ENCODE results near the gene WDFY2. TPM values are rescaled to one million over a fixed set of nuclear protein-coding genes. Genes with fewer than 3 reads are reported as not detected.

WDFY2 gene
- total RNA-seq, 1 experiment from 2014 or later, result 25.7 TPM

DNA sequence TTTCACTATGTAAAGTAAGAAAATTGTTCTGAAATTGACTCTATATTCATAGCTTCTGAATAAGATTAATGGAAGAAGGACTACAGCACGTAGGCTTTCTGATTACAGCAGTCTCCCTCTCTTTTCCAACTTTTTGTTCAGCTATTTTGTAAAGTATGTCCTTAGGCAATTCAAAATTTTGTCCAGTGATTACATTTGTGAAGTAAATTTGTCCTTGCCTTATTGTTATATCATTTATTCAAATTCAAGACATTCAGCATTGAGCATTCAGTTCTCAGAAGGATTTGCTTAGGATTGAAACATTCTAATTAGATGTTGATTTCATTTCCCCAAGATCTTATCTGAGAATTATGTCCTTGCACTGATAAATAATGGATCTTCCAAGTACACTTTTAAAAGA is 76.6 kb downstream of the WDFY2 start (continued):
- TF ChIP-seq, protein P1, sequence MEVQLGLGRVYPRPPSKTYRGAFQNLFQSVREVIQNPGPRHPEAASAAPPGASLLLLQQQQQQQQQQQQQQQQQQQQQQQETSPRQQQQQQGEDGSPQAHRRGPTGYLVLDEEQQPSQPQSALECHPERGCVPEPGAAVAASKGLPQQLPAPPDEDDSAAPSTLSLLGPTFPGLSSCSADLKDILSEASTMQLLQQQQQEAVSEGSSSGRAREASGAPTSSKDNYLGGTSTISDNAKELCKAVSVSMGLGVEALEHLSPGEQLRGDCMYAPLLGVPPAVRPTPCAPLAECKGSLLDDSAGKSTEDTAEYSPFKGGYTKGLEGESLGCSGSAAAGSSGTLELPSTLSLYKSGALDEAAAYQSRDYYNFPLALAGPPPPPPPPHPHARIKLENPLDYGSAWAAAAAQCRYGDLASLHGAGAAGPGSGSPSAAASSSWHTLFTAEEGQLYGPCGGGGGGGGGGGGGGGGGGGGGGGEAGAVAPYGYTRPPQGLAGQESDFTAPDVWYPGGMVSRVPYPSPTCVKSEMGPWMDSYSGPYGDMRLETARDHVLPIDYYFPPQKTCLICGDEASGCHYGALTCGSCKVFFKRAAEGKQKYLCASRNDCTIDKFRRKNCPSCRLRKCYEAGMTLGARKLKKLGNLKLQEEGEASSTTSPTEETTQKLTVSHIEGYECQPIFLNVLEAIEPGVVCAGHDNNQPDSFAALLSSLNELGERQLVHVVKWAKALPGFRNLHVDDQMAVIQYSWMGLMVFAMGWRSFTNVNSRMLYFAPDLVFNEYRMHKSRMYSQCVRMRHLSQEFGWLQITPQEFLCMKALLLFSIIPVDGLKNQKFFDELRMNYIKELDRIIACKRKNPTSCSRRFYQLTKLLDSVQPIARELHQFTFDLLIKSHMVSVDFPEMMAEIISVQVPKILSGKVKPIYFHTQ (CRISPR knock-in tag; IDR thresholded peaks at IDR 0.05), result no peak
- no peak for TF ChIP-seq ZNF232 (CRISPR knock-in tag; IDR thresholded peaks at IDR 0.05)
- TF ChIP-seq NR3C1 (CRISPR knock-in tag; conservative IDR thresholded peaks at IDR 0.05; ENCODE audit: low read depth), result no peak
- TF ChIP-seq, protein P2, sequence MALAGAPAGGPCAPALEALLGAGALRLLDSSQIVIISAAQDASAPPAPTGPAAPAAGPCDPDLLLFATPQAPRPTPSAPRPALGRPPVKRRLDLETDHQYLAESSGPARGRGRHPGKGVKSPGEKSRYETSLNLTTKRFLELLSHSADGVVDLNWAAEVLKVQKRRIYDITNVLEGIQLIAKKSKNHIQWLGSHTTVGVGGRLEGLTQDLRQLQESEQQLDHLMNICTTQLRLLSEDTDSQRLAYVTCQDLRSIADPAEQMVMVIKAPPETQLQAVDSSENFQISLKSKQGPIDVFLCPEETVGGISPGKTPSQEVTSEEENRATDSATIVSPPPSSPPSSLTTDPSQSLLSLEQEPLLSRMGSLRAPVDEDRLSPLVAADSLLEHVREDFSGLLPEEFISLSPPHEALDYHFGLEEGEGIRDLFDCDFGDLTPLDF (CRISPR knock-in tag; IDR thresholded peaks at IDR 0.05), result no peak
- TF ChIP-seq GRHL2 (CRISPR knock-in tag; IDR thresholded peaks at IDR 0.05; ENCODE audit: insufficient replicate concordance, severe bottlenecking), result no peak
- no peak for TF ChIP-seq SP1 (CRISPR knock-in tag; conservative IDR thresholded peaks at IDR 0.05)
- TF ChIP-seq OVOL2 (CRISPR knock-in tag; IDR thresholded peaks at IDR 0.05; ENCODE audit: borderline replicate concordance), result no peak
- TF ChIP-seq, protein P3, sequence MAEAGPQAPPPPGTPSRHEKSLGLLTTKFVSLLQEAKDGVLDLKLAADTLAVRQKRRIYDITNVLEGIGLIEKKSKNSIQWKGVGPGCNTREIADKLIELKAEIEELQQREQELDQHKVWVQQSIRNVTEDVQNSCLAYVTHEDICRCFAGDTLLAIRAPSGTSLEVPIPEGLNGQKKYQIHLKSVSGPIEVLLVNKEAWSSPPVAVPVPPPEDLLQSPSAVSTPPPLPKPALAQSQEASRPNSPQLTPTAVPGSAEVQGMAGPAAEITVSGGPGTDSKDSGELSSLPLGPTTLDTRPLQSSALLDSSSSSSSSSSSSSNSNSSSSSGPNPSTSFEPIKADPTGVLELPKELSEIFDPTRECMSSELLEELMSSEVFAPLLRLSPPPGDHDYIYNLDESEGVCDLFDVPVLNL (CRISPR knock-in tag; IDR thresholded peaks at IDR 0.05; ENCODE audit: borderline replicate concordance, low read depth), result no peak

DNA sequence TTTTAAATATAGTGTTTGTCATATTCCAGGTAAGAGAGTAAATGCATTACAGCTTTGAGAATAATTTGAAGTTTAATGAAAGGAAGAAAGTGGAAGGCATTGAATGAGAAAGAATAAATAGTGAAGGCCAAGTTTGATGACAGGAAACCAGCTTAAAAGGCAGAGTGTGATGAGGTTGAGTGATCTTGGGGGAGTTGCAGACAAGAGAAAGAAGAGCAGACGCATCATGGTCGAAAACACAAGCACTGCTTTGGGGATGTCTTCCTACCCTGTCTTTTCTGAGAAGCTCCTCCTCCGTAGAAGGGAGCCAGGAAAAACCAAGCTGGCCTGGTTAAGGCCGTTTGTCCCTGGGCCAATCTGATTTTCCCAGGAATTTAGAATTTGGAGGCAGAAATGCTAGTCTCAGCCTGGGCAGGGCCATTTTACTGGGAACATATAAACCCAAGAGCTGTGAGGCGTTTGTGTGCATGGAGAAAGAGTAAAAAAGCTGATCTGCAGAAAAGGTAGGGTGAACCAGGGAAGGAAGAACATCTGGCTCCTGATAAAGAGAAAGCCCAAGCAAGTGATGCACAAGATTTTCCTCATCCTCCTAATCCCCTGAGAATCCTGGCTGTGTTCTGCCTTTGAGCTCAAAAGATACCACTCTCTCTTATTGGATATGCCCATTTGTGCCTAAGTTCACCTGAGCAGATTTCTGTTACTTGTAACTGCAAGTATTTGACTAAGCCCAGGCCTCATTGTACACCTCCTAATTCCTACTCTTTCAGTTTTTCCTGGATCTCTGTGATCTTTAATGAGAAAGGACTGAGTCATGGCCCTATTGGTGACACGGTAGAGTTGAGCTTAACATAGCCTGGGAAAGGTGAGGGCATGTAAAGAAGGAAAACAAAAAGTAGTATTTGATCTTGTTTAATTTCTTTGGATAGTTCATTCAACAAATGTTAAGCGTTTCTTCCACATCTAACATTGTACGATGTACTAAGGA is 80.0 kb downstream of the WDFY2 start:
- POLR2A ChIA-PET, result no interaction called here
- peaks cover 26% of the 10 kb centered on the region for H3K4me1 Mint-ChIP-seq
- CTCF ChIA-PET, result interaction anchor here (1.4 kb wide), 1 partner anchor 133 kb away, joined by 5 read pairs; no protein-coding TSS in a partner anchor
- peak; percentile 32 for ATAC-seq
- no peaks in the 10 kb centered on the region for H3K27me3 Mint-ChIP-seq (ENCODE audit: low read depth)
- TF ChIP-seq NR1H2 (CRISPR knock-in tag; IDR thresholded peaks at IDR 0.05), result no peak
- no peak for TF ChIP-seq ESRRA (CRISPR knock-in tag; IDR thresholded peaks at IDR 0.05; ENCODE audit: borderline replicate concordance)
- TF ChIP-seq, protein P4, sequence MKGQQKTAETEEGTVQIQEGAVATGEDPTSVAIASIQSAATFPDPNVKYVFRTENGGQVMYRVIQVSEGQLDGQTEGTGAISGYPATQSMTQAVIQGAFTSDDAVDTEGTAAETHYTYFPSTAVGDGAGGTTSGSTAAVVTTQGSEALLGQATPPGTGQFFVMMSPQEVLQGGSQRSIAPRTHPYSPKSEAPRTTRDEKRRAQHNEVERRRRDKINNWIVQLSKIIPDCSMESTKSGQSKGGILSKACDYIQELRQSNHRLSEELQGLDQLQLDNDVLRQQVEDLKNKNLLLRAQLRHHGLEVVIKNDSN (CRISPR knock-in tag; IDR thresholded peaks at IDR 0.05), result no peak
- no peak for TF ChIP-seq PRRX2 (CRISPR knock-in tag; IDR thresholded peaks at IDR 0.05)
- TF ChIP-seq ZBTB21 (CRISPR knock-in tag; IDR thresholded peaks at IDR 0.05; ENCODE audit: borderline replicate concordance), result no peak
- TF ChIP-seq, protein P5, sequence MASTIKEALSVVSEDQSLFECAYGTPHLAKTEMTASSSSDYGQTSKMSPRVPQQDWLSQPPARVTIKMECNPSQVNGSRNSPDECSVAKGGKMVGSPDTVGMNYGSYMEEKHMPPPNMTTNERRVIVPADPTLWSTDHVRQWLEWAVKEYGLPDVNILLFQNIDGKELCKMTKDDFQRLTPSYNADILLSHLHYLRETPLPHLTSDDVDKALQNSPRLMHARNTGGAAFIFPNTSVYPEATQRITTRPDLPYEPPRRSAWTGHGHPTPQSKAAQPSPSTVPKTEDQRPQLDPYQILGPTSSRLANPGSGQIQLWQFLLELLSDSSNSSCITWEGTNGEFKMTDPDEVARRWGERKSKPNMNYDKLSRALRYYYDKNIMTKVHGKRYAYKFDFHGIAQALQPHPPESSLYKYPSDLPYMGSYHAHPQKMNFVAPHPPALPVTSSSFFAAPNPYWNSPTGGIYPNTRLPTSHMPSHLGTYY (CRISPR knock-in tag; IDR thresholded peaks at IDR 0.05), result no peak
- TF ChIP-seq, protein P6, sequence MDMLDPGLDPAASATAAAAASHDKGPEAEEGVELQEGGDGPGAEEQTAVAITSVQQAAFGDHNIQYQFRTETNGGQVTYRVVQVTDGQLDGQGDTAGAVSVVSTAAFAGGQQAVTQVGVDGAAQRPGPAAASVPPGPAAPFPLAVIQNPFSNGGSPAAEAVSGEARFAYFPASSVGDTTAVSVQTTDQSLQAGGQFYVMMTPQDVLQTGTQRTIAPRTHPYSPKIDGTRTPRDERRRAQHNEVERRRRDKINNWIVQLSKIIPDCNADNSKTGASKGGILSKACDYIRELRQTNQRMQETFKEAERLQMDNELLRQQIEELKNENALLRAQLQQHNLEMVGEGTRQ (CRISPR knock-in tag; IDR thresholded peaks at IDR 0.05), result no peak
- TF ChIP-seq TEAD4 (CRISPR knock-in tag; IDR thresholded peaks at IDR 0.05), result no peak
- TF ChIP-seq TEAD1 (CRISPR knock-in tag; IDR thresholded peaks at IDR 0.05), result no peak
- TF ChIP-seq GRHL2 (CRISPR knock-in tag; IDR thresholded peaks at IDR 0.05; ENCODE audit: insufficient replicate concordance, severe bottlenecking), result no peak
- TF ChIP-seq, protein P7, sequence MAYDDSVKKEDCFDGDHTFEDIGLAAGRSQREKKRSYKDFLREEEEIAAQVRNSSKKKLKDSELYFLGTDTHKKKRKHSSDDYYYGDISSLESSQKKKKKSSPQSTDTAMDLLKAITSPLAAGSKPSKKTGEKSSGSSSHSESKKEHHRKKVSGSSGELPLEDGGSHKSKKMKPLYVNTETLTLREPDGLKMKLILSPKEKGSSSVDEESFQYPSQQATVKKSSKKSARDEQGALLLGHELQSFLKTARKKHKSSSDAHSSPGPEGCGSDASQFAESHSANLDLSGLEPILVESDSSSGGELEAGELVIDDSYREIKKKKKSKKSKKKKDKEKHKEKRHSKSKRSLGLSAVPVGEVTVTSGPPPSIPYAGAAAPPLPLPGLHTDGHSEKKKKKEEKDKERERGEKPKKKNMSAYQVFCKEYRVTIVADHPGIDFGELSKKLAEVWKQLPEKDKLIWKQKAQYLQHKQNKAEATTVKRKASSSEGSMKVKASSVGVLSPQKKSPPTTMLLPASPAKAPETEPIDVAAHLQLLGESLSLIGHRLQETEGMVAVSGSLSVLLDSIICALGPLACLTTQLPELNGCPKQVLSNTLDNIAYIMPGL (CRISPR knock-in tag; IDR thresholded peaks at IDR 0.05), result no peak
- TF ChIP-seq SMAD4 (CRISPR knock-in tag; IDR thresholded peaks at IDR 0.05), result no peak
- no peak for TF ChIP-seq FOXP1 (CRISPR knock-in tag; IDR thresholded peaks at IDR 0.05; ENCODE audit: borderline replicate concordance)
- no peak for TF ChIP-seq GTF2I (CRISPR knock-in tag; conservative IDR thresholded peaks at IDR 0.05)
- DNase-seq (ENCODE audit: low spot score), result no peak
- H3K9me3 Mint-ChIP-seq, result no peaks in the 10 kb centered on the region
- H3K36me3 Mint-ChIP-seq, result peaks cover 3% of the 10 kb centered on the region; the same call in 1 of the 2 replicates
- peak overlapping the region; percentile 2; the same call in 1 of the 2 replicates for H3K27ac Mint-ChIP-seq
- H3K4me3 Mint-ChIP-seq, result no peak overlapping the region

Measured in WTC11 (cell line).